ENCODE results near the gene PDK3. TPM values are rescaled to one million over a fixed set of nuclear protein-coding genes. Genes with fewer than 3 reads are reported as not detected.
A peak's percentile ranks its signal among the peaks of the same experiment; 100 is the strongest.

Gene PDK3
- total RNA-seq, 1 donor from 2014 or later = 7.3 TPM

DNA sequence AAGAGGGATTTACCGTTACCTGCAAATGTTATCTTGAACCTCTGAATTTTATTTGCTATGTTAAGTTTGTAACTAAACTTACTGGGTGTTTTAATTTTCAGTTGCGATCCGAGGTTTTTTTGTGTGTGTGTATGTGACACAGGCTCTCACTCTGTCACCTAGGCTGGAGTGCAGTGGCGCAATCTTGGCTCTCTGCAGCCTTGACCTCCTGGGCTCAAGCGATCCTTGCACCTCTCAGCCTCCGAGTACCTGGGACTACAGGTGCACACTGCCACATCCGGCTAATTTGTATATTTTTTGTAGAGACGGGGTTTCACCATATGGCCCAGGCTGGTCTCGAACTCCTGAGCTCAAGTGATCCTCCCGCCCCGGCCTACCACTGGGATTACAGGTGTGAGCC is 18.5 kb downstream of the PDK3 start:
- no peak for DNase-seq

DNA sequence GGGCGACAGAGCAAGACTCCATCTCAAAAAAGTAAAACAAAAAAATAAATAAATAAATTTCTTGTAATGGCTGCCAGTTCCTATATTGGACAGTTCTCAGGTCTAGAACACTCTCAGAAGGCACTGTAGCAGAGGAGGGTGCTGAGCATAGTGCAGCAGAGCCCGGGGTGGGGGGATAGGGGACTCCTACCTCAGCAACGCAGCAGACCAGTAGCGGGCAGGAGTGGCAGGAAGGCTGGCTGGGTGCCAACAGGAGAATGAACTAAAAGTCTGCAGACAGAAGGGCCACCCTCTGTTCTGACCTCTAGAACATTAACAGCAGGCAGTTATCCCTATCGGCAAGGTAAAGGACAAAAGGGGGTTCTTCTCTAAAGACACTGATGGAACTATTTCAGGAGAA is 20.2 kb downstream of the PDK3 start:
- DNase-seq = no peak

DNA sequence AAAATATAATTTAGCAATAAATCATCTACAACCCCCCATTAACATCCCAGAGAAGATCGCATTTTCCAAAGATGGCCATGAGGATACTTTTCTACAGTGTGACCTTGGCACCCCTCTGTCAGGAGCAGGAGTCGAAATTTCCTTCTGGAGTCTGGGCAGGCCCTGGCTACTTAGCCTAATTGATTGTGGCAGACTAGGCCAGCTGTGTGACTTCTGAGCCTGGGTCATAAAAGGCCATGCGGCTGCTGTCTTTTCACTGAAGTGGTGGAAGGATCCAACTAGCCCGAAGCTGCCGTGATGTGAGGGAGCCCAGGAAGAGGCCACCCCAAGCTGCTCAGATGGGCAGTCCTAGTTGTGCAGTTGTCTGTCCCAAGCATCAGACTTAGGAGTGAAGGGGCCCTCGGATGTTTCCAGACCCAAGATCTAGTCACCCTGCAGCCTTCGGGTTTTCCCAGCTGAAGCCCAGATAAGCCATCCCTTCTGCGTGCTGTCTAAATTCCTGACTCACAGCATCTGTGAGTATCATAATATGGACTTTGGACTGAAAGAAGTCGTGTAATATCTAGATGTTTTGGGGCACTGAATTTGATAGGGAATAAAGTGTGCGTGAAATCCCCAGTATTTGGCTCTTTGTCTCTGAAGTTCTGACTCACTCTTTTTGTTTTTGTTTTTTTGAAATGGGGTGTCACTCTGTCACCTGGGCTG is 21.0 kb downstream of the PDK3 start:
- no peak for DNase-seq

DNA sequence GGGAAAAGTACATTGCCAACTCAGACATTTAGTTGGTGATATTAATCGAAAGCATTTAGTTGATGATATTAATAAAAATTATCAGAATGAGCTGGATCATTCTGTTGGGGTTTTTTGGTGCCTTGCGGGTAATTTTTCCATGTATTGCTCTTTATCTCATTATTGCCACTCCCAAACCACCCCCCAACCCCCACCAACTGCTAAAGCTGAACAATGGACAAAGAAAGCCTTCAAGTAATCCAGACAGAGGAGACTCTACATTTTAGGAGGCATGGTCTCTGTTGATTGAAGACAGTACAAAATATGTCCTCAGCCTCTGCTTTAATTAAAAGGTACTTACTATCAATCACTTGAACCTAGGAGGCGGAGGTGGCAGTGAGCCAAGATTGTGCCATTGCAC is 22.5 kb downstream of the PDK3 start:
- no peak for DNase-seq

DNA sequence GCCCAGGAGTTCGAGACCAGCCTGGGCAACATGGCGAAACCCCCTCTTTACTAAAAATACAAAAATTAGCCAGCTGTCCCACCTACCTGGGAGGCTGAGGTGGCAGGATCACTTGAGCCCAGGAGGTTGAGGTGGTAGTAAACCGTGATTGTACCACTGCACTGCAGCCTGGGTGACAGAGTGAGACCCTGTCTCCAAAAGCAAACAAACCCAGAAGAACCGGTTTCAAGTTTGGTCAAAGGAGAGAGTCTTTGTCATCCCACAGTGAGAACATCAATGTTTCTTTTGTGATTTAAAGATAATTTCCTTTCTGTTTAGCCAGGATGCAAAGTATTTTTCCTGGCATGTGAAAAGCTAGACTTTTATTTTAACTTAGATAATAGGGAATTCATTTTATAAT is 26.7 kb downstream of the PDK3 start:
- DNase-seq = no peak

DNA sequence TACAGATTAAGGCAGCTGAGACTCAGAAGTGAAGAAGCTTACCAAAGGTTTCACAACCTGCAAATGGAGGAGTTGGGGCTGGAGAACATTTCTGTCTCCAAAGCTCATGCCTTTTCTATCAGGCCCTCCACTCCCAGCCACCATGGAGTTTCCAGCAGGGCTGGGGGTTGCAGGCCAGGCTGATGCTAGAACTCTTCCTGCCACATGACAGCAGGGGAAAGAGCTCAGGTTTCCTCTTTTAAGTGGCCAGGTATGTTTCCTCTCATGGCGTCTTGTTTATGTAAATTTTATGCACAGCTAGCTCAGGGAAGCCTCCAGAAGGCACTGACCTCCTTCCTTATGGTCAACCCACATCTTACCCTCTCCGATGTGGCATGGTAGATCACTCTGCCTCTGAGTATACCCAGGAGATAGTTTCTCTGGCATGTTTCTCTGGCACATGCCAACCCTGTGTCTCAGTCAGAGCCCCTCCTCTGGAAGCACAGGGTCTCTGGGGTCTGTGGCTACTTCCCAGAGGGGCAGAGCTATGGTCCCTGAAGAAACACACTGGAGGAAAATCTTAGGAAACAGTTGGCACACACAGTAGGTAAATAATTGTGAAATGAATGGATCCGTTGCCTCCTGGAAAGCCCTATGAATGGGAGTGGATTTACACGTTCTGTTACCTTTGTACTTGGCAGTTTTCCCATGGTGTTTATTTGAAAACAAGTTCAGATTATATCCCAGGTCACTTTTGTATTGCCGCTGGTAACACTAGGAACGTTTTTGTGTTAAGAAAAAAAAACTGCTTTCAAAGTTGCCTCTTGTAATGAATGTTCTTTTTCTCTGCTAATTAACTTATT is 28.9 kb downstream of the PDK3 start:
- DNase-seq = no peak

GRCh38 chrX:24494647-24495075 is 29.6 kb downstream of the PDK3 start:
- DNase-seq = peak; percentile 80

GRCh38 chrX:24495700-24496099 is 30.6 kb downstream of the PDK3 start:
- DNase-seq = no peak

DNA sequence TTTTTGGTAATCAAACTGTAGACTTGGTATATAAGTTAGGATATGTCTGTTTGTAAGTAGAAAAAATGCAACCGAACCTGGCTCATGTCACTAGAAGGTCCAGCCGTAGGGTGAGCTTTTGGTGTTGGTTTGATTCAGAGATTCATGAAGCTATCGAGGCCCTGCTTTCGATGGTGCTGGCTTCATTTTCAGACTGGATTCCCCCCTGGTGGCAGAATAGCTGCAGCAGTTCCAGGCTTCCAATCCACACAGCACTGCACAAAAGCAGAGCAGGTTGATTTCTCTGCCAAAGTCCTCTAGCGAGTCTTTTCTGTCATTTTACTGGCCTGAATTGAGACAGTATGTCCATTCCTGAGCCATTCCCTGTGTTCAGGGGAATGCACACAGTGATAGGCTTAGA is 33.1 kb downstream of the PDK3 start:
- DNase-seq = peak; percentile 37

- DNase-seq = peak; percentile 46
Observed at GRCh38 chrX:24498975-24499374, 33.9 kb downstream of the PDK3 start.

DNA sequence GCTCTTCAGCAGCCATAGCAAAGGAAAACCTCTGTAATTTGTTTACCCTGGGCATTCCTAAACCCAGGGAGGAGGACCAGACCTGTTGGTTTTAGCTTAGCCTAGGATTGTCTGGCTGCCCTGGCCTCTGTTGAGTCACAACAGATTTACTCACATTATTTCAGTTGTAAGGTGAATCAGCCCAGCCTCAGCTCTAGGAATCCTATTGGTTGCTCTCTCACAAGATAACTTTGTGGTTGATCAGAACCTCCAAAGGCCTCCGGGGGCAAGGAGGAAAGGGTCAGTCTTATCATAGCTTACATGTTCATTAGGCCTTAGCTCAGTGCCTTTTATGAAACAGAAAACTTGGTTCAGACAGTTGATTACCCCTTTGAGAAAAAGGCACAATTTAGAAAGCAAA is 41.0 kb downstream of the PDK3 start:
- DNase-seq = no peak

DNA sequence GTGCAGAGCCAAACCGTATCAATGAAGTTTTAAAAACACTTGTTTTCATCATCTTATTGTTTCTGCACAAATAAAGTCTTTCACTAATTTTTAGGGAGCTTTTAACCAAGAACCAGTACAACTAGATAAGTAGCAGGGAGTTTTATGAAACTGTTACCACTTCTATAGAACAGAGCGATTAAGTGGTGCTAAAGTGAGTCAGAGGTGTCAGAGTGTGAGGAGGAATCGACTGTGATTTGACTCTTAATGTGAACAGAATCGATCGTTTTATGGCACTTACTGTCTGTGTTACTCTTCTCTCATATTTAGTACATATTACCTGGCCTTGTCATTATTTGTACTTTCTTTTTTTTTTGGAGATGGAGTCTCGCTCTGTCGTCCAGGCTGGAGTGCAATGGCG is 43.3 kb downstream of the PDK3 start:
- no peak for DNase-seq

DNA sequence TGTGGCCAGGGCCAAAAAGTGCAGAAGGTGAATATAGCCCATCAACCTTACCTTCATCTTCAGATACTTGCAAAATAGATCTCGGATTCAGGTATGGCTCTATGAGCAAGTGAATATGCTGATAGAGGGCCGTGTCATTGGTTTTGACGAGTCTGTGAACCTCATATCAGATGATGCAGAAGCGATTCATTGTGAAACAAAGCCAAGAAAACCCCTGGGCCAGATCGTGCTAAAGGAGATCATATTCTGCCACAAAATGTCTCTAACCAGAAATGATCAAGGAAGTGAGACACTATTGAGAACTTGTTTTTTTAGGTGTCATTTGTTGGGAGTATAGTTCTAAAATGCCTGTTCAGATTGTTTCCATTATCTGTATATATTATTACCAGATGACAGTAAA is 48.3 kb downstream of the PDK3 start:
- no peak for DNase-seq

- DNase-seq = peak; percentile 55
Observed at GRCh38 chrX:24515447-24515846, 50.4 kb downstream of the PDK3 start.

GRCh38 chrX:24520472-24520871 is 55.4 kb downstream of the PDK3 start:
- DNase-seq = no peak

DNA sequence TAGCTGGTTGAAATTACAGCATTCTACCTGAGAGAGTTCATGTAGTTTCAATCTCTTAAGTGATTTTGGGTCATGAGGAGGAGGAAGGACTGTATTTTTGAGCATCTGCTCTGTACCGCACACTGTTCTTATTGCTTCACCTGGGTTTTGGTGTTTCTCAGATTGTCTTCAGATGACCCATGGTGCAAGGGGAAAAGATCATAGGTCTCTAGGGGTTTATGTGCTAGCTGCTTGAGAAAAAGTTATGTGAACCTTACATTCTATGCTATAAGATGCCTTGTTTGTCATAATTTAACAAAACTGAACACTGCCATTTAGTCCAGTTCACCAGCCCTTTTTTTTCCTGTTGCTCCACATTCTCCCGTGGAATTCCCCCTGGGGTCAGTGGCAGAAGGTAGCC is 60.4 kb downstream of the PDK3 start:
- DNase-seq = no peak

- DNase-seq = no peak
Observed at GRCh38 chrX:24526616-24527015, 61.5 kb downstream of the PDK3 start.

GRCh38 chrX:24528605-24529004 is 63.5 kb downstream of the PDK3 start:
- DNase-seq = no peak

DNA sequence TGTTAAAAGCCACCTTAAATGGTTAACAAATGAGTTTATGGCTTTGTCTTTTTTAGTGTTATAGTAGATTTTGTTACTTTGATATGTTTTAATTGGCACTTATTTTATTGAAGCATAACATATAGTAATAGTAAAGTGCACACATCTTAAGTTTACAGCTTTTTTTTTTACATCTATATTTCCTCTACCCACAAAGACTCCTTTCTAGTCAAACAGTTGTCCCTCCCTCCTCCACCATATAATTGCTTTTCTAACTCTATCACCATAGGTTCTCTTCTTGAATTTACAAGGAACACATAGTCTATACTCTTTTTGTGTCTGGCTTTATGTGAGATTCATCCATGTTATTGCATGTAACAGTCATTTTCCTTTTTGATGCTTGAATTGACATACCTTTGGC is 71.5 kb downstream of the PDK3 start:
- DNase-seq = no peak

DNA sequence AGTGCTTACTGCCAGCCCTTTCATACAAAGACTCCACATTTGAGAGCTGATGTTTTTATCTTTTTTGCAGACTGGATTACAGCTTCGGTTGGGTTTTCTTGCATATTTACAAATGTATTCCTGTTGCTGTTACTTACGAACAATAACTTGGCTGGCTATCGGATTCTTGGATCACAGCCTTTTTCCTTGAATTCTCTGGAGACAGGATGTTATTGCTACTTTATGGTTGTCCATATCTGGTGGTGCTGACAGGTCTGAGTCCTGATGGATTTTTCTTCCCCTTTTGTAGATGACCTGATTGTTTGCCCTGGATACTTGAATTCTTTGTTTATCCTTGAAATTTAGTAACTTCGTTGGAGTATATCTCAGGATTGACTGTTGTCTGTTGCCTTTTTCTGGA is 77.7 kb downstream of the PDK3 start:
- DNase-seq = peak; percentile 83

GRCh38 chrX:24547961-24548360 is 82.9 kb downstream of the PDK3 start:
- DNase-seq = no peak

GRCh38 chrX:24550166-24550565 is 85.1 kb downstream of the PDK3 start:
- DNase-seq = no peak

DNA sequence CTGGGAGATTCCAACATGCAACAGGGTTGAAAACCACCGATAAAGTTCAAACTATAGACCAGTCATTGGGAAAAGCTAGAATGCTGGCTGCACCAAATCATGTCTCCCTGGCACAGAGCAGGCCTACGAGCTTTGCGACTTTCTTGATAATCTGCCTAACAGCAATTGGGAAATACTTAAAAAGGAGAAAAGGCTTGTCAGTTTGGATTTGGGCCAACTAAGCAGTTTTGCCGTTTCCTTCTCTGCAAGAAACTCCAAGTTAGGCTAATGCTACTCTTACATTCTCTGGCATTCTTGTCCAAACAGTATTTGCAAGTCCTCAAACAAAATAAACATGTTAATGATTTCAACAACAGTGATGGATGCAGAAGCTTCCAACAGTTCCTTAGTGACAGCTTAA is 87.9 kb downstream of the PDK3 start:
- peak; percentile 9 for DNase-seq

- DNase-seq = peak; percentile 67
Observed at GRCh38 chrX:24561121-24561520, 96.0 kb downstream of the PDK3 start.
